Spleen (tissue), 7 donors: ENCODE data around the gene KCNJ3.

ENCODE experiments used
- CTCF ChIP-seq, 11 experiments: fragments of 200-600 bp in 7 of 11; fragments of 450-650 bp in 4 of 11; sonication (generic) in 4 of 11; IDR thresholded peaks in 8 of 11; conservative IDR thresholded peaks in 3 of 11; 1 replicate in 7 of 11; 2 replicates in 4 of 11; pipeline versions ENCODE4 v1.4.0 to v1.8.0; 2016 to 2021; ENCODE audit warnings: antibody characterized with exemption in 11 of 11, inconsistent platforms in 4 of 11, mild to moderate bottlenecking in 1 of 11
- POLR2A ChIP-seq, 3 donors: fragments of 450-650 bp; IDR thresholded peaks; one replicate each; pipeline ENCODE4 v1.5.1; 2017; ENCODE audit warnings: antibody characterized with exemption in 3 of 3, mild to moderate bottlenecking in 1 of 3
- POLR2AphosphoS5 ChIP-seq, 3 donors: sonication (generic); formaldehyde crosslinking; IDR thresholded peaks; one replicate each; pipeline ENCODE4 v1.5.1; 2017; ENCODE audit warnings: antibody characterized with exemption in 3 of 3
- donor health status: DM: no; HTN: no; CAD: no; lungs with moderate emphysema.
- donor health status: DM: no; HTN: no; CAD: no.
- donor health status: DM: no; HTN: no; CAD: no.

- no peak for TF ChIP-seq CTCF (IDR thresholded peaks at IDR 0.05 in 8 of 11, conservative IDR thresholded peaks at IDR 0.05 in 3 of 11)
- no peak for TF ChIP-seq POLR2A (IDR thresholded peaks at IDR 0.05)
- no peak for TF ChIP-seq POLR2AphosphoS5 (IDR thresholded peaks at IDR 0.05)
These were observed 1.6 kb downstream of the KCNJ3 start for GRCh38 chr2:154700136-154700535.
